ENCODE data around the gene TENM4.

DNA sequence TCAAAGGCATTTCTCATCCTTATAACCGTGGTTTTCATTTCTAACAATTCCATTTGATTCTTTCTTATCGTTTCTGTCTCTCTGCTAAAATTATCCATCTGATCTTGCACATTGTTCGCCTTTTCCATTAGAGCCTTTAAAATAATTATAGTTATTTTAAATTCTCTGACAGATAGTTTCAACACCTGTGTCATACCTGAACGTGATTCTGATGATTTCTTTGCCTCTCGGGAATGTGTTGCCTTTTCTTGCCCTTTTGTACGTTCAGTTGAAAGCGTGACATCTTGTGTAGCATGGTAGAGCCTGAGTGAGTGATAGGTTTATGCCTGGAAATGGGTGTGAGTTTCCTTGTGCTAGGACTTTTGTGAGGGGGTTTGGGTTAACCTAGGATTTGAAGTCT lies 744.7 kb downstream of the TENM4 start:
- TF ChIP-seq CTCF (IDR thresholded peaks at IDR 0.05) (no peak), JUND (IDR thresholded peaks at IDR 0.05) (no peak), IRF3 (IDR thresholded peaks at IDR 0.05; ENCODE audit: low read depth, low read length) (no peak), EZH2phosphoT487 (IDR thresholded peaks at IDR 0.05; ENCODE audit: borderline replicate concordance, low read depth) (no peak), PBX3 (IDR thresholded peaks at IDR 0.05) (no peak), EP300 (IDR thresholded peaks at IDR 0.05; ENCODE audit: borderline replicate concordance in 1 of 2, low read depth in 1 of 2, low read length in 1 of 2) (no peak), YY1 (IDR thresholded peaks at IDR 0.05; ENCODE audit: low read depth) (no peak)
- TF ChIP-seq, protein P1, sequence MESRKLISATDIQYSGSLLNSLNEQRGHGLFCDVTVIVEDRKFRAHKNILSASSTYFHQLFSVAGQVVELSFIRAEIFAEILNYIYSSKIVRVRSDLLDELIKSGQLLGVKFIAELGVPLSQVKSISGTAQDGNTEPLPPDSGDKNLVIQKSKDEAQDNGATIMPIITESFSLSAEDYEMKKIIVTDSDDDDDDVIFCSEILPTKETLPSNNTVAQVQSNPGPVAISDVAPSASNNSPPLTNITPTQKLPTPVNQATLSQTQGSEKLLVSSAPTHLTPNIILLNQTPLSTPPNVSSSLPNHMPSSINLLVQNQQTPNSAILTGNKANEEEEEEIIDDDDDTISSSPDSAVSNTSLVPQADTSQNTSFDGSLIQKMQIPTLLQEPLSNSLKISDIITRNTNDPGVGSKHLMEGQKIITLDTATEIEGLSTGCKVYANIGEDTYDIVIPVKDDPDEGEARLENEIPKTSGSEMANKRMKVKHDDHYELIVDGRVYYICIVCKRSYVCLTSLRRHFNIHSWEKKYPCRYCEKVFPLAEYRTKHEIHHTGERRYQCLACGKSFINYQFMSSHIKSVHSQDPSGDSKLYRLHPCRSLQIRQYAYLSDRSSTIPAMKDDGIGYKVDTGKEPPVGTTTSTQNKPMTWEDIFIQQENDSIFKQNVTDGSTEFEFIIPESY (IDR thresholded peaks at IDR 0.05; ENCODE audit: borderline replicate concordance, low read depth): no peak

All from SK-N-SH (cell line).